NCI-H2227 (cell line): Measurements from ENCODE around the gene UBALD2.
"Not testable (repeated sequence)": the region's sequence is repeated elsewhere in the genome, so short reads cannot be mapped to it uniquely, and the experiment has no call there.

Experiments
- DNase-seq: peaks from one replicate; lab custom pipeline; 2025; ENCODE audit not compliant: unreplicated experiment; lab: John Stamatoyannopoulos, UW

The UBALD2 gene

GRCh38 chr17:76244721-76245120 is 20.4 kb upstream of the UBALD2 start:
- DNase-seq, result not testable (repeated sequence)

- no peak for DNase-seq
Measured at GRCh38 chr17:76246080-76247066, 18.8 kb upstream of the UBALD2 start.

- DNase-seq, result no peak
Measured at GRCh38 chr17:76247304-76247703, 17.8 kb upstream of the UBALD2 start.

GRCh38 chr17:76248013-76248782 is 16.9 kb upstream of the UBALD2 start:
- DNase-seq, result no peak

- DNase-seq, result no peak
Measured at GRCh38 chr17:76250141-76250540, 15.0 kb upstream of the UBALD2 start.

- no peak for DNase-seq
Measured at GRCh38 chr17:76251478-76252039, 13.6 kb upstream of the UBALD2 start.

- no peak for DNase-seq
Measured at GRCh38 chr17:76252040-76252954, 12.9 kb upstream of the UBALD2 start.

GRCh38 chr17:76252967-76253766 is 12.0 kb upstream of the UBALD2 start:
- DNase-seq, result not testable (repeated sequence)

GRCh38 chr17:76253841-76254240 is 11.3 kb upstream of the UBALD2 start:
- DNase-seq, result no peak

GRCh38 chr17:76254275-76254674 is 10.9 kb upstream of the UBALD2 start:
- DNase-seq, result no peak

- no peak for DNase-seq
Measured at GRCh38 chr17:76255801-76256429, 9.2 kb upstream of the UBALD2 start.

GRCh38 chr17:76256430-76257050 is 8.6 kb upstream of the UBALD2 start:
- DNase-seq, result not testable (repeated sequence)

- DNase-seq, result no peak
Measured at GRCh38 chr17:76260220-76260619, 4.9 kb upstream of the UBALD2 start.

- DNase-seq, result no peak
Measured at GRCh38 chr17:76260669-76261068, 4.5 kb upstream of the UBALD2 start.

GRCh38 chr17:76261421-76262215 is 3.5 kb upstream of the UBALD2 start:
- DNase-seq, result no peak

- DNase-seq, result peak; percentile 61
Measured at GRCh38 chr17:76262732-76263344, 2.3 kb upstream of the UBALD2 start.

GRCh38 chr17:76263896-76264295 is 1.3 kb upstream of the UBALD2 start:
- DNase-seq, result no peak

GRCh38 chr17:76264425-76264754 is 758 bp upstream of the UBALD2 start:
- no peak for DNase-seq
